ENCODE results near the gene SAXO2.
"Not testable (repeated sequence)": the region's sequence is repeated elsewhere in the genome, so short reads cannot be mapped to it uniquely, and the experiment has no call there.

DNA sequence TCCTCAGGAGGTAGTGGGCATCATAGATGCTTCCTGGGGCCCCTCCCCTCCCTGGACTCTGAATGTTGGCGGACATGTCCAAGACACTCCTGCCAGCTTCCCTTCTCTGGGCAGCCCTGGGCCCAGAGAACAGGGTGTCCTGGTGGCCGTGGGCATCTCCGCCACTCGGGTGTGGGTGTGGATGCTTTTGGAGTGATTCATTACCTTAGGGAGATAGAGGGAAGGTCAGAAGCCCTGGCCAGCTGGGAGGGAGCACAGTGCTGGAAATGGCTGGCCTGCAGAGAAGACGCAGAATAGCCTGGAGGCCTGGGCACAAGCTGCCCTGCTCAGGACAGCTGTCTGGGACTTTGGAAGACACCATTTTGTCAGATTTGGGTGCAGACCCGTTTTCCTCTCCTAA lies 37.7 kb downstream of the SAXO2 start:
- TF ChIP-seq, protein P1, sequence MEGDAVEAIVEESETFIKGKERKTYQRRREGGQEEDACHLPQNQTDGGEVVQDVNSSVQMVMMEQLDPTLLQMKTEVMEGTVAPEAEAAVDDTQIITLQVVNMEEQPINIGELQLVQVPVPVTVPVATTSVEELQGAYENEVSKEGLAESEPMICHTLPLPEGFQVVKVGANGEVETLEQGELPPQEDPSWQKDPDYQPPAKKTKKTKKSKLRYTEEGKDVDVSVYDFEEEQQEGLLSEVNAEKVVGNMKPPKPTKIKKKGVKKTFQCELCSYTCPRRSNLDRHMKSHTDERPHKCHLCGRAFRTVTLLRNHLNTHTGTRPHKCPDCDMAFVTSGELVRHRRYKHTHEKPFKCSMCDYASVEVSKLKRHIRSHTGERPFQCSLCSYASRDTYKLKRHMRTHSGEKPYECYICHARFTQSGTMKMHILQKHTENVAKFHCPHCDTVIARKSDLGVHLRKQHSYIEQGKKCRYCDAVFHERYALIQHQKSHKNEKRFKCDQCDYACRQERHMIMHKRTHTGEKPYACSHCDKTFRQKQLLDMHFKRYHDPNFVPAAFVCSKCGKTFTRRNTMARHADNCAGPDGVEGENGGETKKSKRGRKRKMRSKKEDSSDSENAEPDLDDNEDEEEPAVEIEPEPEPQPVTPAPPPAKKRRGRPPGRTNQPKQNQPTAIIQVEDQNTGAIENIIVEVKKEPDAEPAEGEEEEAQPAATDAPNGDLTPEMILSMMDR (IDR thresholded peaks at IDR 0.05; ENCODE audit: low read depth, low read length), result not testable (repeated sequence)
- not testable (repeated sequence) for TF ChIP-seq EZH2phosphoT487 (IDR thresholded peaks at IDR 0.05; ENCODE audit: low read depth)

Measured in OCI-LY3 (cell line).